ENCODE measurements around the gene CAPG.

The CAPG gene

GRCh38 chr2:85401464-85401805 lies 8.7 kb downstream of the CAPG start:
- no peaks in the 10 kb centered on the region for H3K9me3 ChIP-seq (ENCODE audit: control insufficient read depth, low read length)
- no peaks in the 10 kb centered on the region for H3K4me1 ChIP-seq (ENCODE audit: control insufficient read depth, insufficient read depth, low read length, poor library complexity, severe bottlenecking)
- no peak overlapping the region for H3K4me3 ChIP-seq (ENCODE audit: extremely low read depth, insufficient read depth, low read length, poor library complexity, severe bottlenecking)
- 93 to 100% methylated on average over 7 of the region's 7 CpGs for WGBS, 2 experiments (ENCODE audit: insufficient coverage in 2 of 2)
- peaks cover 38% of the 10 kb centered on the region for H3K36me3 ChIP-seq (ENCODE audit: control insufficient read depth, insufficient read depth, low read length)
- H3K27ac ChIP-seq (ENCODE audit: low read depth, low read length, severe bottlenecking): no peak overlapping the region

GRCh38 chr2:85400541-85401463 lies 9.4 kb downstream of the CAPG start:
- H3K27ac ChIP-seq (ENCODE audit: low read depth, low read length, severe bottlenecking): no peak overlapping the region
- peaks cover 38% of the 10 kb centered on the region for H3K36me3 ChIP-seq (ENCODE audit: control insufficient read depth, insufficient read depth, low read length)
- no peaks in the 10 kb centered on the region for H3K9me3 ChIP-seq (ENCODE audit: control insufficient read depth, low read length)
- no peaks in the 10 kb centered on the region for H3K4me1 ChIP-seq (ENCODE audit: control insufficient read depth, insufficient read depth, low read length, poor library complexity, severe bottlenecking)
- H3K4me3 ChIP-seq (ENCODE audit: extremely low read depth, insufficient read depth, low read length, poor library complexity, severe bottlenecking): no peak overlapping the region
- WGBS, 2 experiments (ENCODE audit: insufficient coverage in 2 of 2): 91 to 96% methylated on average over 12 to 13 of the region's 14 CpGs

GRCh38 chr2:85400023-85400422 lies 10.1 kb downstream of the CAPG start:
- H3K27ac ChIP-seq (ENCODE audit: low read depth, low read length, severe bottlenecking): no peak overlapping the region
- peaks cover 43% of the 10 kb centered on the region for H3K36me3 ChIP-seq (ENCODE audit: control insufficient read depth, insufficient read depth, low read length)

GRCh38 chr2:85399183-85399455 lies 11.0 kb downstream of the CAPG start:
- Histone ChIP-seq H3K27ac (ENCODE audit: low read depth, low read length, severe bottlenecking) (no peak overlapping the region), H3K4me3 (ENCODE audit: extremely low read depth, insufficient read depth, low read length, poor library complexity, severe bottlenecking) (no peak overlapping the region), H3K4me1 (ENCODE audit: control insufficient read depth, insufficient read depth, low read length, poor library complexity, severe bottlenecking) (no peaks in the 10 kb centered on the region), H3K9me3 (ENCODE audit: control insufficient read depth, low read length) (no peaks in the 10 kb centered on the region), H3K36me3 (ENCODE audit: control insufficient read depth, insufficient read depth, low read length) (peaks cover 51% of the 10 kb centered on the region)
- 99 to 100% methylated on average over 7 of the region's 8 CpGs for WGBS, 2 experiments (ENCODE audit: insufficient coverage in 2 of 2)

More at GRCh38 chr2:85400023-85400422, 10.1 kb downstream of the CAPG start:
- no peak overlapping the region for H3K4me3 ChIP-seq (ENCODE audit: extremely low read depth, insufficient read depth, low read length, poor library complexity, severe bottlenecking)
- 78 to 98% methylated on average over 5 of the region's 8 CpGs for WGBS, 2 experiments (ENCODE audit: insufficient coverage in 2 of 2)
- H3K9me3 ChIP-seq (ENCODE audit: control insufficient read depth, low read length): no peaks in the 10 kb centered on the region
- no peaks in the 10 kb centered on the region for H3K4me1 ChIP-seq (ENCODE audit: control insufficient read depth, insufficient read depth, low read length, poor library complexity, severe bottlenecking)

- Histone ChIP-seq H3K36me3 (ENCODE audit: control insufficient read depth, insufficient read depth, low read length) (peaks cover 52% of the 10 kb centered on the region), H3K4me1 (ENCODE audit: control insufficient read depth, insufficient read depth, low read length, poor library complexity, severe bottlenecking) (no peaks in the 10 kb centered on the region), H3K9me3 (ENCODE audit: control insufficient read depth, low read length) (no peaks in the 10 kb centered on the region), H3K4me3 (ENCODE audit: extremely low read depth, insufficient read depth, low read length, poor library complexity, severe bottlenecking) (no peak overlapping the region), H3K27ac (ENCODE audit: low read depth, low read length, severe bottlenecking) (no peak overlapping the region)
- WGBS, 2 experiments (ENCODE audit: insufficient coverage in 2 of 2): 90 to 92% methylated on average over 8 of the region's 8 CpGs
These were observed 11.6 kb downstream of the CAPG start for GRCh38 chr2:85398426-85399182.

- H3K4me1 ChIP-seq (ENCODE audit: control insufficient read depth, insufficient read depth, low read length, poor library complexity, severe bottlenecking): no peaks in the 10 kb centered on the region
- H3K4me3 ChIP-seq (ENCODE audit: extremely low read depth, insufficient read depth, low read length, poor library complexity, severe bottlenecking): no peak overlapping the region
- WGBS, 2 experiments (ENCODE audit: insufficient coverage in 2 of 2): 100% methylated on average over 3 of the region's 4 CpGs
- H3K9me3 ChIP-seq (ENCODE audit: control insufficient read depth, low read length): no peaks in the 10 kb centered on the region
- H3K27ac ChIP-seq (ENCODE audit: low read depth, low read length, severe bottlenecking): no peak overlapping the region
- H3K36me3 ChIP-seq (ENCODE audit: control insufficient read depth, insufficient read depth, low read length): peaks cover 52% of the 10 kb centered on the region
These were observed 12.2 kb downstream of the CAPG start for GRCh38 chr2:85397925-85398331.

- Histone ChIP-seq H3K4me3 (ENCODE audit: extremely low read depth, insufficient read depth, low read length, poor library complexity, severe bottlenecking) (no peak overlapping the region), H3K36me3 (ENCODE audit: control insufficient read depth, insufficient read depth, low read length) (peaks cover 60% of the 10 kb centered on the region), H3K27ac (ENCODE audit: low read depth, low read length, severe bottlenecking) (no peak overlapping the region), H3K9me3 (ENCODE audit: control insufficient read depth, low read length) (no peaks in the 10 kb centered on the region), H3K4me1 (ENCODE audit: control insufficient read depth, insufficient read depth, low read length, poor library complexity, severe bottlenecking) (no peaks in the 10 kb centered on the region)
- 89 to 97% methylated on average over 3 to 5 of the region's 5 CpGs for WGBS, 2 experiments (ENCODE audit: insufficient coverage in 2 of 2)
These were observed 13.4 kb downstream of the CAPG start for GRCh38 chr2:85396531-85397470.

- Histone ChIP-seq H3K4me3 (ENCODE audit: extremely low read depth, insufficient read depth, low read length, poor library complexity, severe bottlenecking) (no peak overlapping the region), H3K27ac (ENCODE audit: low read depth, low read length, severe bottlenecking) (no peak overlapping the region), H3K9me3 (ENCODE audit: control insufficient read depth, low read length) (no peaks in the 10 kb centered on the region), H3K36me3 (ENCODE audit: control insufficient read depth, insufficient read depth, low read length) (peaks cover 55% of the 10 kb centered on the region), H3K4me1 (ENCODE audit: control insufficient read depth, insufficient read depth, low read length, poor library complexity, severe bottlenecking) (no peaks in the 10 kb centered on the region)
- WGBS, 2 experiments (ENCODE audit: insufficient coverage in 2 of 2): 97 to 98% methylated on average over 9 of the region's 14 CpGs
These were observed 14.2 kb downstream of the CAPG start for GRCh38 chr2:85395912-85396475.

GRCh38 chr2:85394976-85395375 lies 15.2 kb downstream of the CAPG start:
- Histone ChIP-seq H3K9me3 (ENCODE audit: control insufficient read depth, low read length) (no peaks in the 10 kb centered on the region), H3K4me3 (ENCODE audit: extremely low read depth, insufficient read depth, low read length, poor library complexity, severe bottlenecking) (no peak overlapping the region), H3K4me1 (ENCODE audit: control insufficient read depth, insufficient read depth, low read length, poor library complexity, severe bottlenecking) (no peaks in the 10 kb centered on the region), H3K27ac (ENCODE audit: low read depth, low read length, severe bottlenecking) (no peak overlapping the region), H3K36me3 (ENCODE audit: control insufficient read depth, insufficient read depth, low read length) (peaks cover 48% of the 10 kb centered on the region)
- WGBS, 2 experiments (ENCODE audit: insufficient coverage in 2 of 2): 84 to 88% methylated on average over 6 of the region's 6 CpGs

- no peak overlapping the region for H3K27ac ChIP-seq (ENCODE audit: low read depth, low read length, severe bottlenecking)
- 97 to 100% methylated on average over 3 of the region's 4 CpGs for WGBS, 2 experiments (ENCODE audit: insufficient coverage in 2 of 2)
- H3K36me3 ChIP-seq (ENCODE audit: control insufficient read depth, insufficient read depth, low read length): peaks cover 48% of the 10 kb centered on the region
- no peaks in the 10 kb centered on the region for H3K9me3 ChIP-seq (ENCODE audit: control insufficient read depth, low read length)
- no peaks in the 10 kb centered on the region for H3K4me1 ChIP-seq (ENCODE audit: control insufficient read depth, insufficient read depth, low read length, poor library complexity, severe bottlenecking)
- H3K4me3 ChIP-seq (ENCODE audit: extremely low read depth, insufficient read depth, low read length, poor library complexity, severe bottlenecking): no peak overlapping the region
These were observed 15.9 kb downstream of the CAPG start for GRCh38 chr2:85394261-85394681.
